Ovary (tissue), 9 donors: ENCODE measurements around the gene PPP1R14C. TPM values are rescaled to one million over a fixed set of nuclear protein-coding genes. Genes with fewer than 3 reads are reported as not detected.

ENCODE experiments used
- DNase-seq, 5 donors: peaks; one replicate each; pipeline ENCODE4 v3.0.0-alpha.2; 2019 to 2020
- H3K27ac ChIP-seq, 2 donors: fragments of 200-600 bp; one replicate each; pipeline versions ENCODE4 v1.5.1 to v1.8.0; 2019 to 2022
- H3K27me3 ChIP-seq: fragments of 200-600 bp; one replicate; pipeline ENCODE4 v1.8.0; 2022
- H3K36me3 ChIP-seq: fragments of 200-600 bp; sonication (generic); one replicate; pipeline ENCODE4 v1.5.1; 2019
- H3K4me1 ChIP-seq: one replicate; pipeline ENCODE4 v1.8.1; 2013; ENCODE audit warnings: mild to moderate bottlenecking, moderate library complexity; ENCODE audit not compliant: insufficient read depth
- H3K4me3 ChIP-seq: fragments of 200-600 bp; sonication (generic); one replicate; pipeline ENCODE4 v1.5.1; 2017
- H3K9me3 ChIP-seq, 2 donors: fragments of 200-600 bp in 1 of 2; sonication (generic) in 1 of 2; one replicate each; pipeline versions ENCODE4 v1.5.1 to v1.8.1; 2013 to 2019; ENCODE audit warnings: mild to moderate bottlenecking in 1 of 2, moderate library complexity in 1 of 2
- CTCF ChIP-seq, 3 donors: fragments of 450-650 bp in 2 of 3; fragments of 200-600 bp in 1 of 3; IDR thresholded peaks; one replicate each; pipeline versions ENCODE4 v1.5.1 to v1.8.0; 2016 to 2022; ENCODE audit warnings: antibody characterized with exemption in 3 of 3, mild to moderate bottlenecking in 1 of 3
- EP300 ChIP-seq: sonication (generic); formaldehyde crosslinking; IDR thresholded peaks from one replicate; pipeline ENCODE4 v1.6.1; 2017; ENCODE audit warnings: antibody characterized with exemption
- POLR2A ChIP-seq: fragments of 450-650 bp; IDR thresholded peaks from one replicate; pipeline ENCODE4 v1.6.1; 2017; ENCODE audit warnings: antibody characterized with exemption, mild to moderate bottlenecking, moderate library complexity
- WGBS, 3 donors: extraction: QIAGEN DNeasy Blood & Tissue Kit in 1 of 3; methylation state at CpG; one replicate each; pipeline versions ENCODE4 v1.1.5 to v1.1.7; 2013 to 2017; 5-methylcytosine and 5-hydroxymethylcytosine counted together
- intact Hi-C, 4 donors: fragments of 100-400 bp; cut with DNase I; formaldehyde crosslinking; loops; one replicate each; pipeline versions ENCODE4 v1.11.0 to v1.15.1; 2022 to 2023
- polyA plus RNA-seq, 2 donors: library from polyadenylated mRNA; stranded (reverse); fragments of 200-250 nt in 1 of 2; fragments of 350-450 nt in 1 of 2; fragmentation: Illumina TruSeq in 1 of 2; extraction: RNeasy Lipid Tissue Mini Kit (QIAGEN cat#74804) in 1 of 2; gene quantifications; one replicate each; pipeline ENCODE4 v1.2.3, GENCODE V29; 2013 to 2014
- total RNA-seq, 7 donors: library from RNA; depleted of rRNA in 2 of 7; stranded (reverse); fragments of >200 nt in 2 of 7; fragmentation: NEBNext Ultra II Directional in 3 of 7; extraction: Animal tissue kit (Norgen Biotek cat#: 25700) in 3 of 7; gene quantifications; one replicate each; pipeline versions ENCODE4 v1.1.0 to v1.2.4, GENCODE V29; 2016 to 2023
- donor health status: DM: no; HTN: no; CAD: no; lungs with moderate emphysema.
- donor health status: DM: no; HTN: no; CAD: no.
- donor health status: Bipolar disorder and iron deficiency.
- donor health status: DM: yes; HTN: yes; CAD: no.
- donor health status: DM: no; HTN: no; CAD: no.
- donor health status: DM: yes; HTN: yes; CAD: no.

The PPP1R14C gene
- total and polyA plus RNA-seq, 9 donors: 0.12 to 8.6 (median 0.40) TPM; not detected in 2

GRCh38 chr6:150099953-150100352 is 42.9 kb upstream of the PPP1R14C start:
- intact Hi-C loops: no loop called here
- no peaks in the 10 kb centered on the region for H3K27me3 ChIP-seq
- no peak overlapping the region for H3K4me3 ChIP-seq
- TF ChIP-seq EP300: no peak
- TF ChIP-seq POLR2A: no peak
- no peak for TF ChIP-seq CTCF (IDR thresholded peaks at IDR 0.05)
- H3K27ac ChIP-seq: no peak overlapping the region
- H3K4me1 ChIP-seq: no peaks in the 10 kb centered on the region
- no peaks in the 10 kb centered on the region for H3K9me3 ChIP-seq
- WGBS, 3 donors: 92 to 93% (median 92%) methylated on average over 11 of the region's 11 CpGs
- H3K36me3 ChIP-seq: no peaks in the 10 kb centered on the region
- no peak for DNase-seq

GRCh38 chr6:150100745-150101144 is 42.1 kb upstream of the PPP1R14C start:
- Histone ChIP-seq H3K27me3 (no peaks in the 10 kb centered on the region), H3K4me3 (no peak overlapping the region), H3K4me1 (no peaks in the 10 kb centered on the region), H3K27ac (no peak overlapping the region), H3K9me3 (no peaks in the 10 kb centered on the region), H3K36me3 (no peaks in the 10 kb centered on the region)
- no peak for TF ChIP-seq CTCF (IDR thresholded peaks at IDR 0.05)
- TF ChIP-seq POLR2A: no peak
- no peak for TF ChIP-seq EP300
- intact Hi-C loops: no loop called here
- DNase-seq: no peak
- 92 to 94% (median 94%) methylated on average over 19 of the region's 19 CpGs for WGBS, 3 donors

- intact Hi-C loops: no loop called here
- no peaks in the 10 kb centered on the region for H3K4me1 ChIP-seq
- no peak overlapping the region for H3K4me3 ChIP-seq
- no peaks in the 10 kb centered on the region for H3K9me3 ChIP-seq
- TF ChIP-seq EP300 (no peak), POLR2A (no peak), CTCF (IDR thresholded peaks at IDR 0.05) (no peak)
- no peak for DNase-seq
- no peaks in the 10 kb centered on the region for H3K27me3 ChIP-seq
- WGBS, 3 donors: 81 to 91% (median 87%) methylated on average over 4 of the region's 4 CpGs
- no peaks in the 10 kb centered on the region for H3K36me3 ChIP-seq
- no peak overlapping the region for H3K27ac ChIP-seq
Observed at GRCh38 chr6:150102750-150103270, 40.0 kb upstream of the PPP1R14C start.

GRCh38 chr6:150112233-150112632 is 30.6 kb upstream of the PPP1R14C start:
- Histone ChIP-seq H3K4me3 (no peak overlapping the region), H3K27me3 (no peaks in the 10 kb centered on the region), H3K4me1 (no peaks in the 10 kb centered on the region), H3K9me3 (no peaks in the 10 kb centered on the region), H3K36me3 (no peaks in the 10 kb centered on the region), H3K27ac (no peak overlapping the region)
- intact Hi-C loops: no loop called here
- 88 to 91% (median 91%) methylated on average over 6 of the region's 6 CpGs for WGBS, 3 donors
- no peak for TF ChIP-seq POLR2A
- no peak for TF ChIP-seq CTCF (IDR thresholded peaks at IDR 0.05)
- no peak for TF ChIP-seq EP300
- DNase-seq: no peak
